Measurements from ENCODE around the gene DDX19B.

DNA sequence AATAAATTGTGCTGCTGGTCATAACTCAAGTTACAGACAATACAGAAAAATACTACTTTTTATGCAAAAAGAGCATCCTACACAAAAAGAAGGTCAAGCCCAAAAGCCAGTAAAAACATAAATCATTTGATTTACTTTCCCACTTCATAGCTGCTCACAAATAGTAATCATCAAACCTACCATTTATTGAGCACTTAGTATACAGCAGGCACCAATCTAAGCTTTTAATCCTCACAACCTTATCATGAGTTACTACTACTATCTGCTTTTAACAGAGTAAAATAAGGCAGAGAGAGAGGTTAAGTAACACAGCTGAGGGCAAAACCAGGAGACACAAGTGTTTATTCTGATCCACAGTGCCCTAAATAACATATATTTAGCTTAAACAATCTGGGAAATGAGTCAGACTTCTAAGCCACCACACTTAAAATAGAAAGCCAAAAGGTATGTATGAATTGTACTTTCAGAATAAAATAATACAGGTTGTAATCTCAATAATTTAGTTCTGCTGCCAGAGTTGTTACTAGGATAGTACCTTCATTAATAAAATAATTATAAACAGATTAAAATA is 8.0 kb upstream of the DDX19B start:
- TF ChIP-seq, protein P1, sequence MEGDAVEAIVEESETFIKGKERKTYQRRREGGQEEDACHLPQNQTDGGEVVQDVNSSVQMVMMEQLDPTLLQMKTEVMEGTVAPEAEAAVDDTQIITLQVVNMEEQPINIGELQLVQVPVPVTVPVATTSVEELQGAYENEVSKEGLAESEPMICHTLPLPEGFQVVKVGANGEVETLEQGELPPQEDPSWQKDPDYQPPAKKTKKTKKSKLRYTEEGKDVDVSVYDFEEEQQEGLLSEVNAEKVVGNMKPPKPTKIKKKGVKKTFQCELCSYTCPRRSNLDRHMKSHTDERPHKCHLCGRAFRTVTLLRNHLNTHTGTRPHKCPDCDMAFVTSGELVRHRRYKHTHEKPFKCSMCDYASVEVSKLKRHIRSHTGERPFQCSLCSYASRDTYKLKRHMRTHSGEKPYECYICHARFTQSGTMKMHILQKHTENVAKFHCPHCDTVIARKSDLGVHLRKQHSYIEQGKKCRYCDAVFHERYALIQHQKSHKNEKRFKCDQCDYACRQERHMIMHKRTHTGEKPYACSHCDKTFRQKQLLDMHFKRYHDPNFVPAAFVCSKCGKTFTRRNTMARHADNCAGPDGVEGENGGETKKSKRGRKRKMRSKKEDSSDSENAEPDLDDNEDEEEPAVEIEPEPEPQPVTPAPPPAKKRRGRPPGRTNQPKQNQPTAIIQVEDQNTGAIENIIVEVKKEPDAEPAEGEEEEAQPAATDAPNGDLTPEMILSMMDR (IDR thresholded peaks at IDR 0.05) = no peak
- TF ChIP-seq POLR2A (IDR thresholded peaks at IDR 0.05) = no peak

Data from heart left ventricle (tissue), 13 donors.